ENCODE results near the gene SCTR. TPM values are rescaled to one million over a fixed set of nuclear protein-coding genes. Genes with fewer than 3 reads are reported as not detected.

Gene SCTR
- total RNA-seq, 1 experiment from 2014 or later = not detected

DNA sequence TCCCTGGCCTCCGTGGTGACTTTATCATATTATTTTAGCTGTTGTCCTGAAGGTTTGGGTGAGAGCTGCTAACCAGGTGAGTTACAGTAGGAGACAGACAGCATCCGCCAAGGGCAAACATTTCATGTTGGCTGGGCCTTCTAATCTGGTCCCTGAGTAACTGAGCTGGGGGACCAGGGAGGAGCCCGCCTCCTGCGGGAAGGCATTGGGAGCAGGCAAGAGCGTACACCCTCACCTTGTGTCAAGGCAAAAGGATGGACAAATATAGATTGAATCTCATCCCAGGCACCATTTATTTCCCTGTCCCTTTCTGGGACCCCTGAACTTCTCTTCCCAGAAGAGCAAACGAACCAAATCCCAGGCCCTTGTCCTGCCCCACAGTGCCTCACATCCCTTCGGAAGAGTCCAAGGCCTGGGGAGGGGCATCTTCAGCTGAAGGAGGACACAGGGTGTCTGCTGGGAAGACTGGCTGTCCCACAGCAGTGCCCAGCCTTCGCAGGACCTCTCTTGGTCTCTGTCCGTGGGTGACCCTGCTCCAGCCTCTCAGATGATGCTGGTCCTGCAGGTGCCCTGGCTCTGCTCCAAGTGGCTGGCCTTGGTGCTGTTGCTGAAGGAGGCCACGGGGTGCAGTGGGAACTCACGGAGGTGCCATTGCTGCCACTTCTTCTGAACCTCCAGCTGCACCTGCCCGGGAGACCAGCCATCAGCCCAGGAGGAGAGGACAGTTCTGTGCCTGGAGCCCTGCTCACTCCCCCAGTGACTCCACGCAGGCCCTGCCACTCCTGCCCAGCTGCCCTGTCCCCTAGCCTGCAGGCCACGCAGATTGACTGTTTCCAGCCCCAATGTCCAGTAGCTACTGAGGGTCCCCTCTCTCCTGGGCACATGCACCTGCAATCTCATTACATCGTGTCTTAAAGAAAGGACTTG, 84.4 kb downstream of the SCTR start (continued):
- TF ChIP-seq, protein P1, sequence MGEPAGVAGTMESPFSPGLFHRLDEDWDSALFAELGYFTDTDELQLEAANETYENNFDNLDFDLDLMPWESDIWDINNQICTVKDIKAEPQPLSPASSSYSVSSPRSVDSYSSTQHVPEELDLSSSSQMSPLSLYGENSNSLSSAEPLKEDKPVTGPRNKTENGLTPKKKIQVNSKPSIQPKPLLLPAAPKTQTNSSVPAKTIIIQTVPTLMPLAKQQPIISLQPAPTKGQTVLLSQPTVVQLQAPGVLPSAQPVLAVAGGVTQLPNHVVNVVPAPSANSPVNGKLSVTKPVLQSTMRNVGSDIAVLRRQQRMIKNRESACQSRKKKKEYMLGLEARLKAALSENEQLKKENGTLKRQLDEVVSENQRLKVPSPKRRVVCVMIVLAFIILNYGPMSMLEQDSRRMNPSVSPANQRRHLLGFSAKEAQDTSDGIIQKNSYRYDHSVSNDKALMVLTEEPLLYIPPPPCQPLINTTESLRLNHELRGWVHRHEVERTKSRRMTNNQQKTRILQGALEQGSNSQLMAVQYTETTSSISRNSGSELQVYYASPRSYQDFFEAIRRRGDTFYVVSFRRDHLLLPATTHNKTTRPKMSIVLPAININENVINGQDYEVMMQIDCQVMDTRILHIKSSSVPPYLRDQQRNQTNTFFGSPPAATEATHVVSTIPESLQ (CRISPR knock-in tag; IDR thresholded peaks at IDR 0.05) = no peak
- TF ChIP-seq, protein P2, sequence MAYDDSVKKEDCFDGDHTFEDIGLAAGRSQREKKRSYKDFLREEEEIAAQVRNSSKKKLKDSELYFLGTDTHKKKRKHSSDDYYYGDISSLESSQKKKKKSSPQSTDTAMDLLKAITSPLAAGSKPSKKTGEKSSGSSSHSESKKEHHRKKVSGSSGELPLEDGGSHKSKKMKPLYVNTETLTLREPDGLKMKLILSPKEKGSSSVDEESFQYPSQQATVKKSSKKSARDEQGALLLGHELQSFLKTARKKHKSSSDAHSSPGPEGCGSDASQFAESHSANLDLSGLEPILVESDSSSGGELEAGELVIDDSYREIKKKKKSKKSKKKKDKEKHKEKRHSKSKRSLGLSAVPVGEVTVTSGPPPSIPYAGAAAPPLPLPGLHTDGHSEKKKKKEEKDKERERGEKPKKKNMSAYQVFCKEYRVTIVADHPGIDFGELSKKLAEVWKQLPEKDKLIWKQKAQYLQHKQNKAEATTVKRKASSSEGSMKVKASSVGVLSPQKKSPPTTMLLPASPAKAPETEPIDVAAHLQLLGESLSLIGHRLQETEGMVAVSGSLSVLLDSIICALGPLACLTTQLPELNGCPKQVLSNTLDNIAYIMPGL (CRISPR knock-in tag; IDR thresholded peaks at IDR 0.05) = no peak
- TF ChIP-seq, protein P3, sequence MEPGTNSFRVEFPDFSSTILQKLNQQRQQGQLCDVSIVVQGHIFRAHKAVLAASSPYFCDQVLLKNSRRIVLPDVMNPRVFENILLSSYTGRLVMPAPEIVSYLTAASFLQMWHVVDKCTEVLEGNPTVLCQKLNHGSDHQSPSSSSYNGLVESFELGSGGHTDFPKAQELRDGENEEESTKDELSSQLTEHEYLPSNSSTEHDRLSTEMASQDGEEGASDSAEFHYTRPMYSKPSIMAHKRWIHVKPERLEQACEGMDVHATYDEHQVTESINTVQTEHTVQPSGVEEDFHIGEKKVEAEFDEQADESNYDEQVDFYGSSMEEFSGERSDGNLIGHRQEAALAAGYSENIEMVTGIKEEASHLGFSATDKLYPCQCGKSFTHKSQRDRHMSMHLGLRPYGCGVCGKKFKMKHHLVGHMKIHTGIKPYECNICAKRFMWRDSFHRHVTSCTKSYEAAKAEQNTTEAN (CRISPR knock-in tag; IDR thresholded peaks at IDR 0.05) = no peak

DNA sequence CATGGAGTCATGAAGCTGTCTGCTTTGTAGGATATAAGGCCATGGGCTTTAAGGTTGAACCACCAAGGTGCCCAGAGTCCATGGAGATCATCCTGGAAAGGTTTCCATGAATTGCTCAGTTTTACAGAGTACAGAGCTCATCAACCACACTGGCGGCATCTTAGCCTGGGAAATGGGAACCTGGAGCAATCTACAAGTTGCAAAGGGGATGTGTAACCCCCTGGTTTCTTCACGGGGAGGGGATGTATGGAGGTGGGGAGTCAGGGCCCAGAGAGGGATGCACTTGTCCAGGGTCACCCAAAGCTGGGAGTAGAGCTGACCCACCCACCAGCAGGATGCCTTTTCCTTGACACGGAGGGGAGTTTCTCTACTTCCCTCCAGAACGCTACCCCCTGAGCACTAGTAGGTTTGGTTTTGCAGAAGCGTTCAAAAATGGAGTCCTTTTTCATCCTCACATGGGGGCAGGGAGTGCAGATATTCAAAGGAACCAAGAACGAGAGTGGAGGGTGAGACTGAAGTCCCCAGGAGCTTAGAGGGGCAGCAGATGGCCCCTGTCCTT, 85.5 kb downstream of the SCTR start:
- ATAC-seq = no peak
- ChIA-PET POLR2A (no interaction called here), CTCF (interaction anchor here (1.3 kb wide), 1 partner anchor 38 kb away, joined by 4 read pairs; no protein-coding TSS in a partner anchor)
- Mint-ChIP-seq H3K27me3 (ENCODE audit: low read depth) (no peaks in the 10 kb centered on the region), H3K36me3 (0 out of 2 replicates have a peak, but pooled peaks cover 5% of the 10 kb centered on the region), H3K4me1 (peaks cover 19% of the 10 kb centered on the region), H3K4me3 (no peak overlapping the region), H3K9me3 (no peaks in the 10 kb centered on the region), H3K27ac (no peak overlapping the region)
- no peak for DNase-seq (ENCODE audit: low spot score)
- TF ChIP-seq, protein P4, sequence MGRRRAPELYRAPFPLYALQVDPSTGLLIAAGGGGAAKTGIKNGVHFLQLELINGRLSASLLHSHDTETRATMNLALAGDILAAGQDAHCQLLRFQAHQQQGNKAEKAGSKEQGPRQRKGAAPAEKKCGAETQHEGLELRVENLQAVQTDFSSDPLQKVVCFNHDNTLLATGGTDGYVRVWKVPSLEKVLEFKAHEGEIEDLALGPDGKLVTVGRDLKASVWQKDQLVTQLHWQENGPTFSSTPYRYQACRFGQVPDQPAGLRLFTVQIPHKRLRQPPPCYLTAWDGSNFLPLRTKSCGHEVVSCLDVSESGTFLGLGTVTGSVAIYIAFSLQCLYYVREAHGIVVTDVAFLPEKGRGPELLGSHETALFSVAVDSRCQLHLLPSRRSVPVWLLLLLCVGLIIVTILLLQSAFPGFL (CRISPR knock-in tag; IDR thresholded peaks at IDR 0.05; ENCODE audit: borderline replicate concordance) = no peak
- TF ChIP-seq NFE2L1 (CRISPR knock-in tag; IDR thresholded peaks at IDR 0.05) = no peak
- TF ChIP-seq SOX15 (CRISPR knock-in tag; IDR thresholded peaks at IDR 0.05) = no peak
- TF ChIP-seq, protein P5, sequence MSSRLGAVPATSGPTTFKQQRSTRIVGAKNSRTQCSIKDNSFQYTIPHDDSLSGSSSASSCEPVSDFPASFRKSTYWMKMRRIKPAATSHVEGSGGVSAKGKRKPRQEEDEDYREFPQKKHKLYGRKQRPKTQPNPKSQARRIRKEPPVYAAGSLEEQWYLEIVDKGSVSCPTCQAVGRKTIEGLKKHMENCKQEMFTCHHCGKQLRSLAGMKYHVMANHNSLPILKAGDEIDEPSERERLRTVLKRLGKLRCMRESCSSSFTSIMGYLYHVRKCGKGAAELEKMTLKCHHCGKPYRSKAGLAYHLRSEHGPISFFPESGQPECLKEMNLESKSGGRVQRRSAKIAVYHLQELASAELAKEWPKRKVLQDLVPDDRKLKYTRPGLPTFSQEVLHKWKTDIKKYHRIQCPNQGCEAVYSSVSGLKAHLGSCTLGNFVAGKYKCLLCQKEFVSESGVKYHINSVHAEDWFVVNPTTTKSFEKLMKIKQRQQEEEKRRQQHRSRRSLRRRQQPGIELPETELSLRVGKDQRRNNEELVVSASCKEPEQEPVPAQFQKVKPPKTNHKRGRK (CRISPR knock-in tag; IDR thresholded peaks at IDR 0.05; ENCODE audit: borderline replicate concordance) = no peak
- TF ChIP-seq ZNF423 (CRISPR knock-in tag; IDR thresholded peaks at IDR 0.05) = no peak
- TF ChIP-seq, protein P6, sequence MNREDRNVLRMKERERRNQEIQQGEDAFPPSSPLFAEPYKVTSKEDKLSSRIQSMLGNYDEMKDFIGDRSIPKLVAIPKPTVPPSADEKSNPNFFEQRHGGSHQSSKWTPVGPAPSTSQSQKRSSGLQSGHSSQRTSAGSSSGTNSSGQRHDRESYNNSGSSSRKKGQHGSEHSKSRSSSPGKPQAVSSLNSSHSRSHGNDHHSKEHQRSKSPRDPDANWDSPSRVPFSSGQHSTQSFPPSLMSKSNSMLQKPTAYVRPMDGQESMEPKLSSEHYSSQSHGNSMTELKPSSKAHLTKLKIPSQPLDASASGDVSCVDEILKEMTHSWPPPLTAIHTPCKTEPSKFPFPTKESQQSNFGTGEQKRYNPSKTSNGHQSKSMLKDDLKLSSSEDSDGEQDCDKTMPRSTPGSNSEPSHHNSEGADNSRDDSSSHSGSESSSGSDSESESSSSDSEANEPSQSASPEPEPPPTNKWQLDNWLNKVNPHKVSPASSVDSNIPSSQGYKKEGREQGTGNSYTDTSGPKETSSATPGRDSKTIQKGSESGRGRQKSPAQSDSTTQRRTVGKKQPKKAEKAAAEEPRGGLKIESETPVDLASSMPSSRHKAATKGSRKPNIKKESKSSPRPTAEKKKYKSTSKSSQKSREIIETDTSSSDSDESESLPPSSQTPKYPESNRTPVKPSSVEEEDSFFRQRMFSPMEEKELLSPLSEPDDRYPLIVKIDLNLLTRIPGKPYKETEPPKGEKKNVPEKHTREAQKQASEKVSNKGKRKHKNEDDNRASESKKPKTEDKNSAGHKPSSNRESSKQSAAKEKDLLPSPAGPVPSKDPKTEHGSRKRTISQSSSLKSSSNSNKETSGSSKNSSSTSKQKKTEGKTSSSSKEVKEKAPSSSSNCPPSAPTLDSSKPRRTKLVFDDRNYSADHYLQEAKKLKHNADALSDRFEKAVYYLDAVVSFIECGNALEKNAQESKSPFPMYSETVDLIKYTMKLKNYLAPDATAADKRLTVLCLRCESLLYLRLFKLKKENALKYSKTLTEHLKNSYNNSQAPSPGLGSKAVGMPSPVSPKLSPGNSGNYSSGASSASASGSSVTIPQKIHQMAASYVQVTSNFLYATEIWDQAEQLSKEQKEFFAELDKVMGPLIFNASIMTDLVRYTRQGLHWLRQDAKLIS (CRISPR knock-in tag; IDR thresholded peaks at IDR 0.05; ENCODE audit: borderline replicate concordance) = no peak
- TF ChIP-seq PRRX2 (CRISPR knock-in tag; IDR thresholded peaks at IDR 0.05) = no peak
- no peak for TF ChIP-seq SMAD4 (CRISPR knock-in tag; IDR thresholded peaks at IDR 0.05)
- TF ChIP-seq, protein P7, sequence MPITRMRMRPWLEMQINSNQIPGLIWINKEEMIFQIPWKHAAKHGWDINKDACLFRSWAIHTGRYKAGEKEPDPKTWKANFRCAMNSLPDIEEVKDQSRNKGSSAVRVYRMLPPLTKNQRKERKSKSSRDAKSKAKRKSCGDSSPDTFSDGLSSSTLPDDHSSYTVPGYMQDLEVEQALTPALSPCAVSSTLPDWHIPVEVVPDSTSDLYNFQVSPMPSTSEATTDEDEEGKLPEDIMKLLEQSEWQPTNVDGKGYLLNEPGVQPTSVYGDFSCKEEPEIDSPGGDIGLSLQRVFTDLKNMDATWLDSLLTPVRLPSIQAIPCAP (CRISPR knock-in tag; IDR thresholded peaks at IDR 0.05) = no peak
- TF ChIP-seq, protein P8, sequence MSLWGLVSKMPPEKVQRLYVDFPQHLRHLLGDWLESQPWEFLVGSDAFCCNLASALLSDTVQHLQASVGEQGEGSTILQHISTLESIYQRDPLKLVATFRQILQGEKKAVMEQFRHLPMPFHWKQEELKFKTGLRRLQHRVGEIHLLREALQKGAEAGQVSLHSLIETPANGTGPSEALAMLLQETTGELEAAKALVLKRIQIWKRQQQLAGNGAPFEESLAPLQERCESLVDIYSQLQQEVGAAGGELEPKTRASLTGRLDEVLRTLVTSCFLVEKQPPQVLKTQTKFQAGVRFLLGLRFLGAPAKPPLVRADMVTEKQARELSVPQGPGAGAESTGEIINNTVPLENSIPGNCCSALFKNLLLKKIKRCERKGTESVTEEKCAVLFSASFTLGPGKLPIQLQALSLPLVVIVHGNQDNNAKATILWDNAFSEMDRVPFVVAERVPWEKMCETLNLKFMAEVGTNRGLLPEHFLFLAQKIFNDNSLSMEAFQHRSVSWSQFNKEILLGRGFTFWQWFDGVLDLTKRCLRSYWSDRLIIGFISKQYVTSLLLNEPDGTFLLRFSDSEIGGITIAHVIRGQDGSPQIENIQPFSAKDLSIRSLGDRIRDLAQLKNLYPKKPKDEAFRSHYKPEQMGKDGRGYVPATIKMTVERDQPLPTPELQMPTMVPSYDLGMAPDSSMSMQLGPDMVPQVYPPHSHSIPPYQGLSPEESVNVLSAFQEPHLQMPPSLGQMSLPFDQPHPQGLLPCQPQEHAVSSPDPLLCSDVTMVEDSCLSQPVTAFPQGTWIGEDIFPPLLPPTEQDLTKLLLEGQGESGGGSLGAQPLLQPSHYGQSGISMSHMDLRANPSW (CRISPR knock-in tag; conservative IDR thresholded peaks at IDR 0.05; ENCODE audit: low read depth) = no peak
- TF ChIP-seq, protein P9, sequence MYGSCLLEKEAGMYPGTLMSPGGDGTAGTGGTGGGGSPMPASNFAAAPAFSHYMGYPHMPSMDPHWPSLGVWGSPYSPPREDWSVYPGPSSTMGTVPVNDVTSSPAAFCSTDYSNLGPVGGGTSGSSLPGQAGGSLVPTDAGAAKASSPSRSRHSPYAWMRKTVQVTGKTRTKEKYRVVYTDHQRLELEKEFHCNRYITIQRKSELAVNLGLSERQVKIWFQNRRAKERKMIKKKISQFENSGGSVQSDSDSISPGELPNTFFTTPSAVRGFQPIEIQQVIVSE (CRISPR knock-in tag; IDR thresholded peaks at IDR 0.05; ENCODE audit: borderline replicate concordance) = no peak
- TF ChIP-seq, protein P10, sequence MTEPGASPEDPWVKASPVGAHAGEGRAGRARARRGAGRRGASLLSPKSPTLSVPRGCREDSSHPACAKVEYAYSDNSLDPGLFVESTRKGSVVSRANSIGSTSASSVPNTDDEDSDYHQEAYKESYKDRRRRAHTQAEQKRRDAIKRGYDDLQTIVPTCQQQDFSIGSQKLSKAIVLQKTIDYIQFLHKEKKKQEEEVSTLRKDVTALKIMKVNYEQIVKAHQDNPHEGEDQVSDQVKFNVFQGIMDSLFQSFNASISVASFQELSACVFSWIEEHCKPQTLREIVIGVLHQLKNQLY (CRISPR knock-in tag; IDR thresholded peaks at IDR 0.05) = no peak
- TF ChIP-seq JAZF1 (CRISPR knock-in tag; IDR thresholded peaks at IDR 0.05) = no peak
